HG03108 (cell line): ENCODE results near the gene MPEG1.

Experiments used
- ATAC-seq: cut with Tn5 transposase; IDR thresholded peaks from one replicate; pipeline ENCODE4 v1.9.1; 2021; ENCODE audit warnings: moderate library complexity; ENCODE audit not compliant: unreplicated experiment

MPEG1 gene

DNA sequence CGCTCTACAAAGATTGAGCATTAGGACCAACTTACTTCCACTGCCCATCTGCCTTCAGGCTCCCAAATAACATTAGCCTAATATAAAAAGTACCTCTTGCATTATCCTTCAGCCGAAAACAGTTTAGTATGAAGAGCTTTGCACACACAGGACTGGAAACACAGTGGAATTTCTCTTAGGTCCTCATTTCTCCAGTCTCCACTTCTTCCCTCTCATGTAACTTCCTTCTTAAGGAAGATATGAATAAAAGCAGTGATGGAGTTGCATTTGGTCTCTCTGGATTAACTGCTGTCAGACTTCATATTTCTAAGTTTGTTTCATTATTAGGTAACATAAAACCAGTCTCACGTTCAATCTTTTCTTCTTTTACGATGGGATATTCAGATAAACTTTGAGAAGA, 5.6 kb upstream of the MPEG1 start:
- no peak for ATAC-seq

DNA sequence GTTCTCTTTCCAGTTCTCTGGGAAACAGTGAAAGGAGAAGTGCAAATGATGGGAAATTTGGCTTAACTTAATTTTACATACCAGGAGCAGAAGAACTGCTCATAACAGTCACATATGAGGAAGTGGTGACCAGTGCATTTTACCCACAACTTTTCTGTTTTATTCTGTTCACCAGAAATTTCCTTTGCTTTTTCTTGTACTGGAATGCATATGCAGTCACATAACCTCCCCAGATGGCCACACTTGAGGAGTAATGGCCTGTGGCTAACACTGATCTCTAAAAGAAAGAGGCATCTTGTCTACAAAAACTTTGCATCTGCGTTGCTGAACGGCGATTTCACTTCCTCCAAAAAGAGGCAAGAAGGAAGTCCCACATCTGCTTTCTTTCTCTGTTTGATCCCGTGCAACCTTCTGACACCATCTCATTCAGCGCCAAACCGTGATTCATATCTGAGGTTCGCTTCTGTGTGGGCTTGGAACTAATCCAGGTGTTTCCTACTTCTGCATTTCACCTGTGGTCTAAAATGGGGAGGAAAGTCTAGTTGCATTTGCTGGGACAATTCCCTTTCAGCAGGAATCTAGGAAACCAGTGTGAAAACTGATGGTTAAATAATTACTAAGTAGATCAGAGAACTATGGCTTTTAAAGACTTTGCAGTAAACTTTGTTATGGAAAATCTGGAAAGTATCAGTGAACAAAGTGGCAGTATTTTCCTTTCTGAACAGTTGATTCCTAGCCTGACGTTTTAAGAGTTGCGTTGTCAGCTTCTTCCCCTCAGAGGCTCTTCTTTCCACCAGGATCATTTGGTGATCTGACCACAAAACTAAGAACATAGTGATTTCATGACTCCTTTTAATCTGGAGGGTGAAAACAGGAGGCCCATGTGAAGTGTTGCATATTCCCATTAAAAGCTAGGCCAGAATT, 4.2 kb upstream of the MPEG1 start:
- ATAC-seq: peak; percentile 85

DNA sequence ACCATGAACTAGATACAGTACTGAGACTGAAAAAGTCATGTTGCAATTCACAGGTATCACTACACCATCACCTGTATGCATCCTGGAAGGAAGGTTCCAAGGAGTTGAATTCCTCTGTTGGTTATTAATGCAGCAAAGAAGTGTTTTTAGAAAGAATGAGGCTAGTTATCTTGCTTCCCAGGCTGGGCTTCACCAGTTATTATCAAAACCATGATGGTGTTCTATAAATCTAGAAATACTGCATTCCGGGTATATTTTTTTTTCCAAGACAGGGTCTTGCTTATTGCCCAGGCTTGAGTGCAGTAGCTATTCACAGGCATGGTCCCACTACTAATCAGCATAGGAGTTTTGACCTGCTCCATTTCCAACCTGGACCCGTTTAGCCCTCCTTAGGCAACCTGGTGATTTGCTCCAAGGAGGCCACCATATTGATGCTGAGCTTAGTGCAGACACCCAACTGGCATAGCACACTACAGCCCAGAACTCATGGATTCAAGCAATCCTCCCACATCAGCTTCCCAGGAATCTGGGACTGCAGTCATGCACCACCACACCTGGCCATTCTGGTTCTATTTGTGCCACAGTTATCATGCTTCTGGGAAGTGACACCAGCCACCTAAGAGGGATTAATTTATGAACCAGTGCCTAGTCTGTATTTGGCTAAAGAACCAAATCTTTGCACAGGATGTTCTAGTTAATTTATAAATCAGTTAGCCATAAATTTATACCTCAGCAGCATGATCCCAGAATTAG, 1.6 kb upstream of the MPEG1 start:
- ATAC-seq: no peak

DNA sequence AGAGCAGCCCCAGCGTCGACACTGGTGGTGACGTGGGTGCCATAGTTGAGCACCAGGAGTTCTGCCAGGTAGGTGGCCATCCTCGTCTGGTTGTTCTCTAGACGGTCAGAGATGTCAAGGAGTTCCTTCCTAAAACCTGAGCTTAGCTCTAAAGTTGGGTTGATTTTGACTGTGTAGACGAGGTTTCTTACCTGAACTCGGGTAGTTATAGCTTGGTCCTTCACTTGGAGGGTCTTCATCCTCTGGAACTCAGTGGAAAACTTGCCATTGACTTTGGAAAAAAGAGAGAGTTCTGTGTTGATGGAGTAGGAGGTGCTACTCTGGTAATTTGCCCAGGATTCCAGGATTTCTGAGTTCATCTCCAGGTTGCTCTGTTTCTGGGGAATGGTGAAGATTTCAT, 505 bp downstream of the MPEG1 start:
- ATAC-seq: no peak

DNA sequence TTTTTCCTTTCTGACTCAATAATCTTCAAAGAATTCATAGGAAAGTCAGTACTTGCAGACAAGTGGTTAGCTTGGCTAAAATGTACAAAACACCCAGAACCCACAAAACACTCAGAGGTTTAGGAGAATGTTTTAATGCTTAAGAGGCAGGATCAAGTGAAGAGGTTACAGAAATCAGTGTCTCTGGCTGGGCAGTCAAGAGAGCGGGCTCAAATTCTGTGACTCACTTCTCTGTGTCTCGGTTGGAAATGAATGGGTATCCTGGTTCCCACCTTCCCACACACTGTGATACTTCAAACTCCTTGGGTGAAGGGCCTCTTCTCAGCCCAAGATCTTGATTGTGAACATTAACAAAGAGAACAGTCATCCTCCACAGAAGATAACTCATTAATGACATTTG, 3.8 kb downstream of the MPEG1 start:
- no peak for ATAC-seq

DNA sequence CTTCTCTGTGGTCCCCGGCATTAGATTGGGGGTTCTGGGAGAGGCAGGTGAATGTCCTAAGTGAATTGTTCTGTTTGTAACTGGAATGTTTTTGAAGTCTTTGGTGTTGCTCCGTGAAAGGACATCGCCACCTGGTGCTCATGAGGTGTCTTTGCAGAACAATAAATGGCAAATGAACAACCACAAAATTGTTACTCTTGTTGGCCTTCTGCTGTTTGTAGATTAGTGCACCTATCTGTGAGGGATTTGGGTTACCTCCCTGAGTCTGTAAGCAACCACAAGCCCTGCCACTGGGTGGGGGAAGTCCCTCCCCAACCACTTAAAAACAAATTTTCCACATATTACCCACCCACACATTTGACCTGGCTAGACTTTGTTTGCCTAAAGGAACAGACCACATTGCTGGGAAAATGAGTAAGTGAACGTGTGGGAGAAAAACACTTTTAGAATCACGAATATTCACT, 4.7 kb downstream of the MPEG1 start:
- ATAC-seq: peak; percentile 61

DNA sequence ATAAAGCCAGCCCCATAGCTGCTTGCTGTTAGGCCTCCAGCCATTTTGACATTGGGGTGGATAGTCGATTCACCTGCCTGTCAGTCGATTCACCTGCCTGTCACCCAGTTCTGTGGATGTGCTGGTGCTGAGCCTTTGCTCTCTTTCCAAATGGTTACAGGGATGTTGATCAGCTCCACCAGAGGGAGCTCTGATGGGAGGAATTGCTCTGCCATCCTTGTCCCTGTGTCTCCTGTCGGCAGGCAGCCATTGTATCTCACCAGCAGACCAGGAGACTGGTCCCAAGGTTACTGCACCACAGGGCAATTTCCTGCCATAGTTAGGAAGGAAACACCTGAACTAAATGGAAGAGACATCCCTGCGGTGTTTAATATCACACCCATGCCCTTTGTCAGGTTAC, 6.1 kb downstream of the MPEG1 start:
- ATAC-seq: no peak

DNA sequence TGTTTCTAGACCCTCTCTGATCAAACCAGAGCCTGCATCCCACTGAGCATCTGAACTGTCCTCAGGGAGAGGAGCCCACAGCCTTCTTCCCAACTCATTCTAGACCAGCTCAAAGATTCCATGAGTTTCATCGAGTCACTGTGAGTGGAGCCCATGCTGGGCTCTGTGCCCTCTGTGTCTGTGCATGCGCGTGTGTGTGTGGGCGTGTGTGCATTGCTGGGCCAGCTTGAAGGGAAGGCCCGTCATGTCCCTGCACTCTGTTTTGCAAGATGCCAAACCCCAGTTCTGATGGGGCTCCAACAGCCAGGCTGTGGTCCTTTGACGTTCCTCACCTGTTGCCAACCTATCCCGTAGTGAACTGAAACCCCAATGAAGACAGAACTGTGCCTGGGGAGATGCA, 7.1 kb downstream of the MPEG1 start:
- no peak for ATAC-seq

DNA sequence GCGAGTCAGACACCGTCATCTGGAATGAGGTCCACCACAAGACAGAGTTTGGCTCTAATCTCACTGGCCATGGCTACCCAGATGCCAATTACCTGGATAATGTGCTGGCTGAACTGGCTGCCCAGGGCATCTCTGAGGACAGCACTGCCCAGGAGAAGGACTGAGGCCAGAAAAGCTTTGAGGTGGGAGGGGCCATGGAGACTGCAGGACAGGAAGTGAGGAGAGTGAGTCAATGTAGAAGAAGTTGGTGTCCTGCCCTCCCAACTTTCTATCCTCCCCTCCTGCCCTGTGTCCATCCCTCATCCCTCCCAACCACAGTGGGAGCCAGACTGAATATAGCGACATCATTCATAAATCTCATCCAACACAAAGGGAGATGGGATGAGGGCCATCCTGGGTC, 8.0 kb downstream of the MPEG1 start:
- ATAC-seq: no peak

DNA sequence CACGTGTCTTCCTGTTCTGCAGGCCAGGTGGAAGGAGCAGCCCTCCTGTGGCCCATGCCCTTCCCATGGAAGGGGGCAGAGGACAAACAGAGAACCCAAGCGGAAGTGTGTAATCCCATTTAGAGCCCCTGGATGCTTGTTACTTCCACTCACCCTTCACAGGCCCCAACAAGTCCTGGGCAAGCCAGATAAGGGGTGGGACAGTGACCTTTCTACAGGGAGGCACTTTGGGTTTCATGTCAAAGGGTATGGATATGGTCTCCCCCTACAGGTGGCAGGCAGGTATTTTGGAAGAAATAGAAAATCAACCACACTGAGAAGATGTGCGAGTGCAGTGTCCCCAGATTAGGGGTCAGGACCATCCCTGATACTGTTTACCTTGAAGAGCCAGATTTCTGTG, 11.4 kb downstream of the MPEG1 start:
- ATAC-seq: no peak

DNA sequence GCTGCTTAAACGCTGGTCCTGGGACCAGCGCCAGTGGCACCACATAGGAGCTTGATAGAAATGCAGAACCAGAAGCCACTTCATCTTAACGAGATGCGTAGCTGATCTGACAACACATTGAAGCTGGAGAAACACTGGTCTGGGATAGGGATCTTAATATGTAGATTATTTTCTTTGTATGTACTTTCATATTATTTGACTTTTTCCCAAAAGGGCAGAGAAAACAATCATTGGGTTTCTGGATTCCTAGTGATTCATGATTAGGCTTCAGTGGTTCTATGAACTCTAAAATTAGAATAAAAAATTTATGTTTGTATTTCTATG, 12.3 kb downstream of the MPEG1 start:
- no peak for ATAC-seq

DNA sequence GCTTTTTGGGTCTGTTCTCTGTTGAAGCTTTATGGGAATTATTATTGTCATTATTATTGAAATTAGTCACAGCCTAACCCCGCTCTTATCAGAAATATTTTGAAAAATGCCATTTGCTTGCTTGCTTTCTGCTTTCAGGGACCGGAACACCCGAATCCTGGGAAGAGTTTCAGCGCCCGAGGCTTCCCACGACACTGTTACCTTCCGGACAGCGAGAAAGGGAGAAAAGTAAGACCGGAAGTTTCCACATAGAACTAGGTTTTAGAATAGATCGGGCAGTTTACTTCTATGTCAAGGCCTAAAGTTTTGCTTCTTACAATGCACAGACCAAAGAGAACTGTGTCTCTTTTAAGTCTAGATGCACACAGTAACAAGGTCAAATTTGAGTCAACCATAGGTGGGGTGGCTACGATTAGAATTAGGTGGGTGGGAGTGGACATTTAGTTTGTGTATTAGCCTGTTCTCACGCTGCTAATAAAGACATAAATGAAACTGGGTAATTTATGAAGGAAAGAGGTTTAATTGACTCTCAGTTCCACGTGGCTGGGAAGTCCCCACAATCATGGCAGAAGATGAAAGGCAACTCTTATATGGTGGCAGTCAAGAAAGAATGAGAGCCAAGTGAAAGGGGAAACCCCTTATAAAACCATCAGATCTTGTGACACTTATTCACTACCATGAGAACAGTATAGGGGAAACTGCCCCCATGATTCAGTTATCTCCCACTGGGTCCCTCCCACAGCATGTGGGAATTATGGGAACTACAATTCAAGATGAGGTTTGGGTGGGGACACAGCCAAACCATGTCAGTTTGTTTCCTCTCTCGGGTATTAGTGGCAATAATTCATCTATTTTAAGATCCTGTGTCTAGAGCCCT, 12.9 kb downstream of the MPEG1 start:
- ATAC-seq: peak; percentile 58

DNA sequence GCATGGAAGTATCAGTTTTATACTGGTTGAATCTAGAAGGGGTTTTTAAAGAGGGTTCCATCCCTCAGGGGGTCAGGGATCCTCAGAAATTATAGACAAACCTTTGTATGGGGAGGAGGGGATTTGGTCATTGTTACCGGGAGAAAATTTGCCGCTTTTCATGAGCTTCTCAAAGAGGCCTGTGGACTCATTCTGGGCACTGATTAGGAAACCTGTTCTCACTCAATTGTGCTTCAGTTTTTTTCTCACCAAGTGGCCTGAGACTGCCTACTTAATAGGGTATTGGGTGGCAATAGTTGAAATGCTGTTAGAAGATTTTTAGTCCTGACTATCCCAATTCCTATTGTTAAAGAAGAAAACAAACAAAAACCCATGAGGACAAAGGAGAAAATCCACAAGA, 14.0 kb downstream of the MPEG1 start:
- ATAC-seq: no peak

DNA sequence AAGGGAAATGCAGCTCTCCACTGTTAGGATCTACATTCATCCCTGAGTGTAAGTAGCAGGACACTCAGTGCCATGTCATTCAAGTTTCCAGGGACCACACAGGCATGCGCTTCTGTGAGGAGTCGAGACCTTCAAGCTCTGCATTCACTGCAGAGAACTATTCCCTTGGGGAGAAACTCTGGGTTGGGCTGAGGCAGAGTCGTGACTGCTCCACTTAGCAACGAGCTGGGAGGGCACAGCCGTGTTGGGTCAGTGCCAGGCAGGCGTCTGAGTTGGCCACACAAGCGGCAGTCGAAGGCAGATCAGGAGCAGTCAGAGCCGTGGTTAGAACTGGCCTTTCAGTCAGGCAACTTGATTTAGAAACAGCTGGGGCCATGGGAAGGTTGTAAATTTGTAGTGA, 14.7 kb downstream of the MPEG1 start:
- ATAC-seq: no peak

DNA sequence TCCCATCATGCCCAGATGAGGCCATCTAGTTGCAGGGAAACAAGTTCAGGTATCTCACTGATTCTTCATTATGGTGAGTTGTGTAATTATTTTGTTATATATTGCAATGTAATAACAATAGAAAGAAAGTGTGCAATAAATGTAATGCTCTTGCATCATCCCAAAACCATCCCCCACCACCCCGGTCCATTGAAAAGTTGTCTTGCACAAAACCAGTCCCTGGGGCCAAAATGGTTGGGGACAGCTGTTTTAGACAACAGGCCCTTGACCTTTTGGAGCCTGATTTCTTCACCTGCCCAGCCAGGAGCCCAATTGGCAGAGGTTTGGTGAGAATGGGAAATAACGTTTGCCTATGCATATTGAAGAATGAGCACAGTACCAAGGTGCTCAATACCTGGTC, 15.9 kb downstream of the MPEG1 start:
- no peak for ATAC-seq

DNA sequence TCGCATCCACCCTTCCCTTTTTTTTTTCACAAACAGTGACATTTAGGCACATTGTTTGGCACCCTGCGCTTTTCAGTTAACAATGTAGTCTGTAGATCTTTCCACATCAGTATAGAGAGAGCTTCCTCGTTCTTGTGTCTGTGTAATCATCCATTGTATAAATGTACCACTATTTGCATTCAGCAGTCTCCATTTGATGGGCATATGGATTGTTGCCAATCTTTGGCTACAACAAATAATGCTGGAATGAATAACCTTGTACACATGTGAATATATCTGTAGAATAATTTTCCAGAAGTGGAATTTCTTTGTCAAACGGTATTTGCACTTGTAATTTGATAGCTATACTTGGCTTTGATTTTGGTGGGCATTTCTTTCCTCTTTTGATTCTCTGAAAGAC, 17.1 kb downstream of the MPEG1 start:
- no peak for ATAC-seq

DNA sequence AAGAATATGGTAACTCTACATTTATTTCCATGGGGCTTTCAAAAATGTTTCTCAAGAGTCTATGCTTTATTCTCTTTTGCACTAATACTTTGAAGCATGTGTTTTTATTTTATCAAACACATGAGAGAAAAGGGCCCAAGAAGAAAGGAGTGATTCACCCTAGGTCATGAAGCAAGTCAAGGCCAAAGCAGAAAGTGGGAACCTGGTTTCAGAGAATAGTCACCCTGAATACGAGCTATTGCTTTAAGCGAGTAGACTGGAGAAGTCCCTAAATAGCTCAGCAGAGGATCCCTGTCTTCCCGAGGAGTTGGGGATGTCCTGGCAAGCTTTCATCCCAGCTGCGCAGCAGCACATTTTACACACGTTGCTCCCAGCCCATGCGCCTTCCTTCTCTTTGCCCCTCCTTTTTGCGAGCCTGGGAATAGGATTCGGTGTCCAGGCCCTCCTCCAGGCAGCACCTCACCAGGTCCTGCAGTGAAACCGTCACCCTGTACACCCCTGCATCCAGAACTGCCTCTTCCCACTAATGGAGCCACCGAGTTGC, 19.1 kb downstream of the MPEG1 start:
- ATAC-seq: no peak

DNA sequence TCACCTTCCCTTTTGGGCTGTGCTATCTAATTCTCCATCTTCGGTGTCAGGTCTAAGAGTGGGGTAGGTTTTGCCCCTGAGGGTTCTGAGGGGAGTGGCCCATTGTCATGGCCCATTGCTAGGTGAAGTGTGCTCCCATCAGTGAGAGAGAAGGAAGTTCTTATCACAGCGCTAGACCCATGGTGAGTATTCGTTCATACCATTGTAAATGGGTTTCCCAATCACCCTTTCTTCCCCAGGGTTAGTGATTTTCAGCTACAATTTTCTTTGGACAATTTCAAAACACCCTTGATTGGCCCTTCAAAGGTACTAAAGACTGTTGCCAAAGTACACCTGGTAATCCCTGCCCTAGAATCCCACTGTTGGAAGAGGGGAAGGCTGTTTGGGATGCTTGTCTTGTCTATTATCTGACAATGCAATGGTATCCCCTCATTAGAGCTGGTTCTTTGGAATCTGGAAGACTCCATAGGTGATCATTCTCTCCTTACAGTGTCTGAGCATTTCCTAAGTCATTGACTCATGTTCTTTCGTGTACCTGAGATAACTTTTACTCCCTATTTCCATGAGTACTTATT, 20.2 kb downstream of the MPEG1 start:
- no peak for ATAC-seq

DNA sequence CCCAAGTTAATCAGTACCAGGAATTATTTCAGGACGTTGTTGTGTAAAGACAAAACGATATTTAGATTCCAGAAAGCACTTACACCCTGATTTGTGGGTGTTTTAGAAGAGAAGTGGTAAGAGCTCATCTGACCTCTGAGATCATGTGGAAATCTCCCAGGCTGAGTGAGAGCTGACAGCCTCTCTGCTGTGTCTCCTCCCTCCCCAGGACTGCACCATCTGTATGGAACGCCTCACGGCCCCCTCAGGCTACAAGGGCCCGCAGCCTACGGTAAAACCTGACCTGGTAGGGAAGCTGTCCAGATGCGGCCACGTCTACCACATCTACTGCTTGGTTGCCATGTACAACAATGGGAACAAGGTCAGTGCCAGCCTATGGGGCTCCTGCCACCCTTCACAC, 20.8 kb downstream of the MPEG1 start:
- no peak for ATAC-seq

DNA sequence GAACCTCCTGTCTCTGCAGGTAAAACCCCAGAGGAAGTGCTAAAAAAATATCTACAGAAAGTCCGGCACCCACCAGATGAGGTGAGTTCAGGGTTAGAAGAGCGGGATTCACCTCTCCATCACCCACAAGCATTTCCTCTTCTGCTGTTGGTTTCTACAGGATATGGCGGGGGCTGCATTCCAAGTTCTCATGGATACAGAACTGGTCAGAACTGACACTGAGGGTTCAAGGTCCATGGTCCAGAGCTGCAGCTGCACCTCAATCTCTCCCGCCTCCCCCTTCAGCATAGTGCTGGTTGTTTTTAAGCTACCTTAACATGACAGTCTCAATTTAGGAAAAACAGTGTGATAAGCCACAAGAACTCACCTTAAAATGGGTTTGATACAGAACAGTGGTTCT, 21.6 kb downstream of the MPEG1 start:
- no peak for ATAC-seq

DNA sequence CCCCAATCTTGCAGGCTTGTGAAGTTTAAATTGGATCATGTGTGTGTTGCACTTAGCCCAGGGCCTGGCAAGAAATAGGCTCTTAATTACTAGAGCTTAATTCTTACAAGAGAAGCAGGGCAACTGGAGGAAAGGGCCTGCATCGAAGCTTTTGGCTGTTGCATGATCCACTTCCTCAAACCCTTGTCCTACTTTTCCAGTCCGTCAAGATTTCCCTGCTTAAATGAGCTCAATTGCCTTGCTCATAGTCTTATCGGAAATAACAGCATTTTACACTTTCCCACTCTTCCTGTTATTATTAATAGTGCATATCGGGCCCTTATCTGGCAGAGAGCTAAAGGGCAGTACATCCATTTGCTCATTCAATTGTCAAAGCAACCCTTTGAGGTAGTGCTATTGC, 22.7 kb downstream of the MPEG1 start:
- no peak for ATAC-seq
